Stimulated activated CD4-positive, alpha-beta T cell treated with anti-CD3 and anti-CD28 coated beads, TNF-alpha, amount 100 ng/mL, for 1 hour (primary cell): ENCODE results near the gene MIPEP.

Experiments used
- DNase-seq, 3 donors: peaks; one replicate each; pipeline ENCODE4 v3.0.0-alpha.2; 2020; ENCODE audit warnings: low read depth in 3 of 3, low spot score in 1 of 3

Gene MIPEP

GRCh38 chr13:23852351-23852750 lies 36.8 kb downstream of the MIPEP start:
- DNase-seq = no peak

- DNase-seq = no peak
These were observed 38.1 kb downstream of the MIPEP start for GRCh38 chr13:23851106-23851505.

- DNase-seq = no peak
These were observed 39.1 kb downstream of the MIPEP start for GRCh38 chr13:23850134-23850533.

- DNase-seq = no peak
These were observed 39.5 kb downstream of the MIPEP start for GRCh38 chr13:23849670-23850069.

GRCh38 chr13:23848646-23849141 lies 40.5 kb downstream of the MIPEP start:
- no peak for DNase-seq

- no peak for DNase-seq
These were observed 41.2 kb downstream of the MIPEP start for GRCh38 chr13:23848019-23848418.

GRCh38 chr13:23847497-23847896 lies 41.7 kb downstream of the MIPEP start:
- no peak for DNase-seq

- no peak for DNase-seq
These were observed 44.0 kb downstream of the MIPEP start for GRCh38 chr13:23845105-23845725.

- DNase-seq = no peak
These were observed 45.1 kb downstream of the MIPEP start for GRCh38 chr13:23844132-23844531.

GRCh38 chr13:23843436-23843835 lies 45.8 kb downstream of the MIPEP start:
- DNase-seq = no peak

GRCh38 chr13:23842406-23842805 lies 46.8 kb downstream of the MIPEP start:
- DNase-seq = no peak

GRCh38 chr13:23833733-23834611 lies 55.2 kb downstream of the MIPEP start:
- DNase-seq = no peak

- DNase-seq = no peak
These were observed 60.3 kb downstream of the MIPEP start for GRCh38 chr13:23828866-23829265.

- no peak for DNase-seq
These were observed 61.1 kb downstream of the MIPEP start for GRCh38 chr13:23828086-23828485.

GRCh38 chr13:23825179-23825578 lies 64.0 kb downstream of the MIPEP start:
- no peak for DNase-seq

- DNase-seq = no peak
These were observed 64.8 kb downstream of the MIPEP start for GRCh38 chr13:23824371-23824770.

- DNase-seq = no peak
These were observed 66.9 kb downstream of the MIPEP start for GRCh38 chr13:23822252-23822824.

- no peak for DNase-seq
These were observed 68.7 kb downstream of the MIPEP start for GRCh38 chr13:23820530-23820929.

GRCh38 chr13:23817830-23818229 lies 71.4 kb downstream of the MIPEP start:
- DNase-seq = no peak

- DNase-seq = no peak
These were observed 72.1 kb downstream of the MIPEP start for GRCh38 chr13:23817136-23817535.

GRCh38 chr13:23813635-23814034 lies 75.6 kb downstream of the MIPEP start:
- DNase-seq = no peak
